H1 (cell line): ENCODE measurements around the gene SPRYD3. TPM values are rescaled to one million over a fixed set of nuclear protein-coding genes. Genes with fewer than 3 reads are reported as not detected.

Experiments used
- ASH2L ChIP-seq: fragments of 200-600, 300-600 bp; sonication (generic); IDR thresholded peaks from one replicate; pipeline ENCODE4 v1.7.1; 2017; ENCODE audit warnings: low read length
- BACH1 ChIP-seq: IDR thresholded peaks from 2 replicates; pipeline ENCODE4 v1.6.1; 2012; ENCODE audit warnings: low read length, improper control_type of control experiment
- BCL11A ChIP-seq, 2 experiments: IDR thresholded peaks; one replicate each; pipeline ENCODE4 v1.6.1; 2011; ENCODE audit warnings: low read depth in 2 of 2, low read length in 2 of 2, mild to moderate bottlenecking in 2 of 2
- BRCA1 ChIP-seq: IDR thresholded peaks from 2 replicates; pipeline ENCODE4 v1.6.1; 2012; ENCODE audit warnings: low read depth, low read length, improper control_type of control experiment
- CEBPB ChIP-seq: IDR thresholded peaks from 2 replicates; pipeline ENCODE4 v1.6.1; 2012; ENCODE audit warnings: low read depth, low read length
- CHD1 ChIP-seq: IDR thresholded peaks from 2 replicates; pipeline ENCODE4 v1.6.1; 2012; ENCODE audit warnings: low read depth, low read length, improper control_type of control experiment
- CTBP2 ChIP-seq: IDR thresholded peaks from 2 replicates; pipeline ENCODE4 v1.7.0; 2011; ENCODE audit warnings: borderline replicate concordance, mild to moderate bottlenecking, moderate library complexity, mixed read lengths, low read length; ENCODE audit not compliant: insufficient read depth, insufficient read length
- E2F6 ChIP-seq: IDR thresholded peaks from 2 replicates; pipeline ENCODE4 v1.6.1; 2012; ENCODE audit warnings: inconsistent platforms
- EP300 ChIP-seq, 2 experiments: IDR thresholded peaks; 1 replicate in 1 of 2; 2 replicates in 1 of 2; pipeline ENCODE4 v1.6.1; 2011 to 2012; ENCODE audit warnings: low read depth in 2 of 2, low read length in 2 of 2, mild to moderate bottlenecking in 2 of 2, borderline replicate concordance in 1 of 2, inconsistent platforms in 1 of 2, moderate library complexity in 1 of 2
- FOSL1 ChIP-seq: IDR thresholded peaks from 2 replicates; pipeline ENCODE4 v1.6.1; 2011; ENCODE audit warnings: mild to moderate bottlenecking, low read depth, low read length, moderate library complexity; ENCODE audit not compliant: insufficient read depth
- GABPA ChIP-seq: IDR thresholded peaks from 2 replicates; pipeline ENCODE4 v1.6.1; 2011; ENCODE audit warnings: mild to moderate bottlenecking, low read length, moderate library complexity, borderline replicate concordance; ENCODE audit not compliant: insufficient read depth
- GTF2F1 ChIP-seq: IDR thresholded peaks from 2 replicates; pipeline ENCODE4 v1.6.1; 2012; ENCODE audit warnings: low read depth, low read length, improper control_type of control experiment, borderline replicate concordance
- MAFK ChIP-seq: IDR thresholded peaks from 2 replicates; pipeline ENCODE4 v1.6.1; 2012; ENCODE audit warnings: low read depth, mild to moderate bottlenecking, improper control_type of control experiment, low read length
- NANOG ChIP-seq: IDR thresholded peaks from 2 replicates; pipeline ENCODE4 v1.6.1; 2011; ENCODE audit warnings: low read length, low read depth, mild to moderate bottlenecking, inconsistent platforms; ENCODE audit not compliant: insufficient read depth, poor library complexity, severe bottlenecking
- NRF1 ChIP-seq: IDR thresholded peaks from 2 replicates; pipeline ENCODE4 v1.6.1; 2011; ENCODE audit warnings: mild to moderate bottlenecking, low read depth, low read length, improper control_type of control experiment
- PHF8 ChIP-seq: fragments of 200-600 bp; sonication (generic); conservative IDR thresholded peaks from 2 replicates; pipeline ENCODE4 v1.7.1; 2012; ENCODE audit warnings: low read depth, mild to moderate bottlenecking, inconsistent platforms, low read length, moderate library complexity
- RFX5 ChIP-seq: IDR thresholded peaks from 2 replicates; pipeline ENCODE4 v1.6.1; 2011; ENCODE audit warnings: low read depth, low read length, improper control_type of control experiment, borderline replicate concordance
- RNF2 ChIP-seq: fragments of 200-900, 300-1000 bp; sonication (generic); IDR thresholded peaks from 2 replicates; pipeline ENCODE4 v1.7.1; 2016; ENCODE audit warnings: borderline replicate concordance, low read depth, mild to moderate bottlenecking, antibody characterized with exemption, low read length; ENCODE audit not compliant: poor library complexity, severe bottlenecking; ENCODE audit errors: missing control alignments
- SIRT6 ChIP-seq: IDR thresholded peaks from one replicate; pipeline ENCODE4 v1.7.1; 2012; ENCODE audit warnings: low read length, inconsistent platforms
- SP1 ChIP-seq: IDR thresholded peaks from 2 replicates; pipeline ENCODE4 v1.6.1; 2011; ENCODE audit warnings: low read depth, low read length
- SRF ChIP-seq: IDR thresholded peaks from 2 replicates; pipeline ENCODE4 v1.6.1; 2011; ENCODE audit warnings: mild to moderate bottlenecking, low read depth, low read length, moderate library complexity
- TAF1 ChIP-seq: IDR thresholded peaks from 2 replicates; pipeline ENCODE4 v1.6.1; 2011; ENCODE audit warnings: mild to moderate bottlenecking, low read depth, low read length
- TAF7 ChIP-seq: optimal IDR thresholded peaks from 2 replicates; pipeline ENCODE3; 2011; ENCODE audit warnings: low read depth, mild to moderate bottlenecking, inconsistent platforms, low read length, moderate library complexity, borderline replicate concordance
- TCF12 ChIP-seq: IDR thresholded peaks from 2 replicates; pipeline ENCODE4 v1.6.1; 2011; ENCODE audit warnings: low read depth, mild to moderate bottlenecking, low read length
- polyA plus RNA-seq, 7 experiments: library from polyadenylated mRNA; depleted of rRNA in 3 of 7; stranded (reverse) in 5 of 7; unstranded in 2 of 7; fragments of >200 nt in 5 of 7; fragments of 200-250 nt in 2 of 7; gene quantifications; 1 replicate in 5 of 7; 2 replicates in 1 of 7; 4 replicates in 1 of 7; pipeline versions ENCODE4 v1.2.1 to v1.2.3, GENCODE V29; 2011 to 2013; ENCODE audit warnings: missing spikeins in 2 of 7, mixed read lengths in 2 of 7
- total RNA-seq: library from RNA; stranded (reverse); fragmentation: NEBNext Ultra II Directional; extraction: Animal tissue kit (Norgen Biotek cat#: 25700); gene quantifications from 2 replicates; pipeline ENCODE4 v1.2.1, GENCODE V29; 2021

SPRYD3 gene
- total and polyA plus RNA-seq, 2 of the 8 experiments (the other 6 are each of a cell fraction or from before 2014, with no cell fraction given): 6.8 to 8.0 TPM

- TF ChIP-seq TAF1 (0 out of 2 replicates have a peak, but pooled peaks have one; percentile 59), E2F6 (peak; percentile 37; the same call in 1 of the 2 replicates), CHD1 (no peak), SRF (no peak), GTF2F1 (no peak), EP300 (IDR thresholded peaks at IDR 0.05; ENCODE audit: borderline replicate concordance in 1 of 2, low read depth in 2 of 2, low read length in 2 of 2) (no peak), MAFK (no peak), FOSL1 (no peak), NRF1 (no peak), CTBP2 (no peak), BACH1 (no peak), BCL11A (IDR thresholded peaks at IDR 0.05; ENCODE audit: low read depth in 2 of 2, low read length in 2 of 2) (no peak), RFX5 (no peak), SIRT6 (no peak), SP1 (no peak), PHF8 (peak; percentile 69), BRCA1 (no peak), ASH2L (no peak), NANOG (no peak), RNF2 (no peak), GABPA (no peak), TCF12 (no peak), TAF7 (peak; percentile 29), CEBPB (no peak)
Measured at GRCh38 chr12:53054112-53054878, 24.9 kb downstream of the SPRYD3 start (continued).
